MG63 (cell line): ENCODE data around the gene MTM1. TPM values are rescaled to one million over a fixed set of nuclear protein-coding genes. Genes with fewer than 3 reads are reported as not detected.

Source experiments
- DNase-seq: peaks from one replicate; pipeline ENCODE4 v3.0.0-alpha.2; 2020
- H3K27me3 ChIP-seq: fragments of 250-450 bp; sonication (Bioruptor Pico); 2 replicates; pipeline ENCODE4 v1.5.1; 2020; ENCODE audit warnings: mild to moderate bottlenecking, moderate library complexity
- H3K36me3 ChIP-seq: fragments of 250-450 bp; sonication (Bioruptor Pico); 2 replicates; pipeline ENCODE4 v1.5.1; 2020; ENCODE audit warnings: mild to moderate bottlenecking, moderate library complexity
- H3K4me3 ChIP-seq: fragments of 250-450 bp; sonication (Bioruptor Pico); 2 replicates; pipeline ENCODE4 v1.5.1; 2020; ENCODE audit warnings: mild to moderate bottlenecking, moderate library complexity
- H3K9me3 ChIP-seq: fragments of 250-450 bp; sonication (Bioruptor Pico); 2 replicates; pipeline ENCODE4 v1.5.1; 2020; ENCODE audit warnings: mild to moderate bottlenecking, moderate library complexity
- total RNA-seq: library from RNA; depleted of rRNA; stranded (reverse); fragments of >200 nt; shearing (Covaris generic); gene quantifications from 2 replicates; pipeline ENCODE4 v1.2.3, GENCODE V29; 2014; ENCODE audit warnings: low replicate concordance; rRNA removed

Gene MTM1
- total RNA-seq, 1 experiment from 2014 or later: 8.7 TPM

DNA sequence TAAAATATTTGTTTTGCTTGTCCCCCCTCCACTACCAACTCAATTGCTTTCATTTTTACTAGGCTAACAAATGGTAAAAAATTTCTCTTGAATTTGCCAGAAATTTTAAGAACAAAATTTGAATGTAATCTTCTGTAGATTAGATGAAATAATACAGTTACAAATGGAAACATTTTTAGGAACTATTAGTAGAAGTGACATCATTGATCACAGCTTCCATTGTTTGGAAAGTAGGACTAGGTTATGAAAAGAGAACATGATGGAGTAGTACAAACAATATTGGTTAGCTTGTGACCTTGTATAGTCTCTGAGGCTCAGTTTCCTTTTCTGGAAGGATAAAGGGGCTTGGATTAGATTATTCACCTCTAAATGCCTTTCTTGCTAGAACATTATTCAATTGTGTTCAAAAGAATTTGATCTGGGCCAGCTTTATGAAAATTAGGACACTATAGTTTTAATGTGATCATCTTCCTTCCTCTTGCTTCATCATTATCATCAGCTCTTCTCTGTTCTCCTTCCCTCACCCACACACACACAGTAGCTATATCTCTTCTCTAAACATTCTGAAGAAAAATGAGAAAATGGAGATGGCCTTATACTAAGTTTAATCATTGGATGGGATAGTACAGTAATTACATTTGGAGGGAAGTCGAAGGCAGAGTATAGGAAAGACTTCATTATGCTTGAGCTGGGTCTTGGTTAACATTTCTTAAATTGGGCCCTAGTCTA is 134.7 kb downstream of the MTM1 start:
- no peak for DNase-seq
- Histone ChIP-seq H3K27me3 (no peaks in the 10 kb centered on the region), H3K36me3 (peaks cover 17% of the 10 kb centered on the region), H3K9me3 (no peaks in the 10 kb centered on the region), H3K4me3 (no peak overlapping the region)

GRCh38 chrX:150703695-150703974 is 135.2 kb downstream of the MTM1 start:
- DNase-seq: no peak
- Histone ChIP-seq H3K27me3 (no peaks in the 10 kb centered on the region), H3K4me3 (no peak overlapping the region), H3K9me3 (no peaks in the 10 kb centered on the region), H3K36me3 (peaks cover 17% of the 10 kb centered on the region)

GRCh38 chrX:150704030-150704613 is 135.7 kb downstream of the MTM1 start:
- no peak for DNase-seq

DNA sequence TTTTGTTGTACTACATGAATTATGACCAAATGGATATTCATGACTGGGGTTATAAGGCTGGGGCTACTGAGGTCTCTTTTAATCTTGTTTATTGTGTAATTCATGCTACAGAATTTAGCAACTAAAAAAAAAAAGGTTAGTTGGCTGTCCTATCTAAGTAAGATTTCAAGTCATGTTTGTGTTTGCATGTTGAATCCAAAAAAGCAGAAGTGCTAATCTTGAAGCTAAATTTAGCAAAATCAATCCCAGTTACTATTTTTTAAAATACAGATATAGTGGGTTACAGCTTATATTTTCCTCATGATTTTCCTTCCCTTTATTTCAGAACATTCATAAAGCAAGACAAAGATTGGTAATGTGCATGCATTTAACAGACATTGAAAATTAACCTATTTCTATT is 144.2 kb downstream of the MTM1 start:
- DNase-seq: no peak
- Histone ChIP-seq H3K27me3 (no peaks in the 10 kb centered on the region), H3K36me3 (no peaks in the 10 kb centered on the region), H3K4me3 (no peak overlapping the region), H3K9me3 (no peaks in the 10 kb centered on the region)

More at GRCh38 chrX:150704030-150704613, 135.7 kb downstream of the MTM1 start:
- Histone ChIP-seq H3K9me3 (no peaks in the 10 kb centered on the region), H3K36me3 (peaks cover 15% of the 10 kb centered on the region), H3K27me3 (no peaks in the 10 kb centered on the region), H3K4me3 (no peak overlapping the region)

DNA sequence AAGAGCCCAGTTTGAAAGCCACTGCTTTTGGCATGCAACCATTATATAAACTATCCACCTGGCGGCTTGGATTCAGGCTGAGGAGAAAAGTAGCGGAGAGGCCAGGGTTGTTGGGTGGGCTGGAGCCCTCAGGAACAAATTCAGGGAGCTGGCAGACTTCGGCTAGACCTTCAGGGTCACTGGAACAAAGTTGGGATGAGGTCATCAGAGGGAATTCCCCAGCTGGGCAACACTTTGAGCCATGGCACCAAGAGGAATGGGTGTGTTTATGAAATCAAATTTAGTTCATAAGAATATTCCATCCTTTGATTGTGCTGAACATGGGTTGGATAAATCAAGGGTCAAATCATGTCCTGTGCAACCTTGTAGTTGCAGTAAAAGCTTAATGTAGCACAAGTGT is 146.8 kb downstream of the MTM1 start:
- H3K9me3 ChIP-seq: no peaks in the 10 kb centered on the region
- no peak overlapping the region for H3K4me3 ChIP-seq
- no peak for DNase-seq
- no peaks in the 10 kb centered on the region for H3K36me3 ChIP-seq
- no peaks in the 10 kb centered on the region for H3K27me3 ChIP-seq

DNA sequence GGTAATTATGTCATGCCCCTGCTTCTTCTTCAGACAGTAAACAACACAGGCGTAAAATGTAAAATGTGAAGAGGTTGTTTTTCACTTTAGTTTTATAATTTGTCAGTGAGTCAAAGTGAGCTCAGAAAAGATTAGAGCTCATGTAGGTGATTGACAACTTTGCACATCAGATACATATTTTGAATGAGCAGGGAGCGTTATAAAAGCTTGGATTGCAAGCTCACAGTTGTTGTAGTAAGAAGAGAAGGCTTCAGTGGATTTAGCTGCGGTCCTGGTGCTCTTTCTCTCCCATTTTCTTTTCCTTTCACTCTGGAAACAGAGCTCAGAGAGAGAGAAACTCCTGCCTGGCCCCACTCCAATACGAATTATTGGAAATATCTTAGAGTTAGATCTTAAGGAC is 151.2 kb downstream of the MTM1 start:
- no peak for DNase-seq
- Histone ChIP-seq H3K9me3 (no peaks in the 10 kb centered on the region), H3K36me3 (no peaks in the 10 kb centered on the region), H3K27me3 (no peaks in the 10 kb centered on the region), H3K4me3 (no peak overlapping the region)

Other genes starting within 250 kb of the MTM1 start
- gene MAMLD1, start 205.3 kb upstream of the MTM1 start, total RNA-seq: 0.43 TPM in 1 of 2 replicates, not detected in the other
- gene MTMR1, start 124.8 kb downstream of the MTM1 start, total RNA-seq: 2.9 and 6.0 TPM in 2 replicates